ENCODE results near the gene TACC2. TPM values are rescaled to one million over a fixed set of nuclear protein-coding genes. Genes with fewer than 3 reads are reported as not detected.

The TACC2 gene
- total and polyA plus RNA-seq, 9 of the 15 experiments (the other 6 are each of a cell fraction or from before 2014, with no cell fraction given), result under 0.01 to 0.35 (median 0.03) TPM; not detected in 6

DNA sequence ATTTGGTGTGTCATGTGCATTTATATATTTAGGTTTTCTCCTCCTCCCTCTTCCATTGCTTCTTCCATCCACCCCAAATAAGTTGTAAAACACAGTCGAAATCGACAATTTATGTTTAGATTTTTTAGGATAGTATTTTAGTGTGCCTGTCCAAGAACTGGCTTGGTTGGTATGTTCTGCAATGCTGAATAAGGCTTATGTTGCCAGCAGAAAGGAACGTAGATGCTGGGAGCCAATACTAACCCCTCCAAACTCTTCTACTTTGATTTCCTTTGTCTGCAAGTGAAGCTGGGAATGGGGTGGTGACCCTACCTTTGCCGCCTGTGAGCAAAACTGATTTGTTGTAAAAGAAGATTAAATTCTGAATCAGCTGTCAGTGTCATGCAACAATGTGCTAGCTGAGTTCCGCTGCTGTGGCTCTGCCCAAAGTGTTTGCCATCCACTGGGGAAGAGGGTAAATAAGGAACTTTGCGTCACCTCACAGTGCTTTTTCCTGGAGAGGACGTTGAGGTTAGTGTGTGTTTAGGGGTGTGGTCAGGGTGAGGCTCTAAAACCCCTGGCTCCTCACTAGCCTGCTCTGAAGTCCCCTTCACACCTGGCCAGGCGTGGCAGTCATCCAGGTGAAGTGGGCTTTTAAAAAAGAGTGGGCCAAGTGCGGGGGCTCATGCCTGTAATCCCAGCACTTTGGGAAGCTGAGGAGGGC lies 44.4 kb downstream of the TACC2 start:
- Histone ChIP-seq H3K36me3 (ENCODE audit: control insufficient read depth, insufficient read depth, low read length) (no peaks in the 10 kb centered on the region), H3K4me2 (ENCODE audit: insufficient read depth, low read length) (no peak overlapping the region), H2AFZ (ENCODE audit: low read depth, low read length) (no peak overlapping the region), H3K9me1 (ENCODE audit: control insufficient read depth, insufficient read depth, low read length) (no peaks in the 10 kb centered on the region), H3K9ac (ENCODE audit: insufficient read depth in 1 of 2, low read depth in 2 of 2, low read length in 2 of 2) (no peak overlapping the region), H3K79me2 (ENCODE audit: control insufficient read depth, insufficient read depth, low read length) (no peaks in the 10 kb centered on the region), H4K20me1 (replicated peaks; ENCODE audit: control insufficient read depth, insufficient read depth, low read length) (no peaks in the 10 kb centered on the region), H3K4me3 (no peak overlapping the region), H3K27ac (ENCODE audit: extremely low read depth, low read depth, low read length) (no peak overlapping the region), H3K27me3 (ENCODE audit: control insufficient read depth in 2 of 2, insufficient read depth in 2 of 2, low read length in 2 of 2) (peaks cover 0 to 19% of the 10 kb centered on the region in 2 experiments; a peak in 2 of 5 replicates), H3K4me1 (replicated peaks in 1 of 2; ENCODE audit: control insufficient read depth in 2 of 2, insufficient read depth in 2 of 2, low read length in 2 of 2) (no peaks in the 10 kb centered on the region), H3K9me3 (replicated peaks; ENCODE audit: control insufficient read depth, insufficient read depth, low read depth, low read length) (no peaks in the 10 kb centered on the region)
- ChIA-PET CTCF (ENCODE audit: low intra/inter-chr PET ratio) (no interaction called here), POLR2A (no interaction called here)
- BruUV-seq (replicated peaks), result no TSS peak
- 1% methylated on average over 9 of the region's 9 CpGs for WGBS (ENCODE audit: insufficient coverage, low coverage, missing lambda C conversion rate)
- DNase-seq (ENCODE audit: extremely low read depth in 1 of 4, low spot score in 3 of 4) (no peak), FAIRE-seq (no peak), ATAC-seq (no peak)
- in situ Hi-C loops (cut with MboI), result no loop called here
- intact Hi-C loops (cut with micrococcal nuclease), result no loop called here
- TF ChIP-seq BACH1 (tag; IDR thresholded peaks at IDR 0.05), result no peak
- no peak for TF ChIP-seq LEF1 (IDR thresholded peaks at IDR 0.05)

DNA sequence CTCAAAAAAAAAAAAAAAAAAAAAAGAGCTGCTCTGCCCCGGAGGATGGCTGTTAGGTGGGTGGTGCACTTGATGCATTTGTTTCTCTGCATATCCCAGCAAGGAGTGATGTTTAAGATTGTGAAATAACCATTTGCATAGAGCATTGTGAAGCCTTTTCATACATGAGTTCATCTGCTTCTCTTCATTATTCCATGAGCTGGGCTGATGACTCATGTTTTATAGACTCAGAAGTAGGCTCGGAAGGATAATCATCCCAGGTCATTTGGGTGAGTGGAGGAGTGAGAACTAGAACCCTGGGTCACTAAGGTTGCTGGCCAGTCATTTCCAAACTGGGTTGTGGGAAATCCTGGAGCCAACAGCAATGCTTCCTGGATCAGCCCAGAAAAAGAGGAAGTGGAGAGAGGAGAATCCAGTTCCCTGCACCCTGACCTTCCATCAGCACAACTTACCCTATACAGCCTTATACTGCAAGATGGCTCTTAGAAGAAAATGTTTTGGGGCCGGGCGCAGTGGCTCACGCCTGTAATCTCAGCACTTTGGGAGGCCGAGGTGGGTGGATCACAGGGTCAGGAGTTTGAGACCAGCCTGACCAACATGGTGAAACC lies 45.3 kb downstream of the TACC2 start:
- no peak overlapping the region for H3K27ac ChIP-seq (ENCODE audit: extremely low read depth, low read depth, low read length)
- FAIRE-seq (no peak), DNase-seq (ENCODE audit: extremely low read depth in 1 of 4, low spot score in 3 of 4) (no peak), ATAC-seq (no peak)
- no peaks in the 10 kb centered on the region for H3K36me3 ChIP-seq (ENCODE audit: control insufficient read depth, insufficient read depth, low read length)
- H3K9me3 ChIP-seq (replicated peaks; ENCODE audit: control insufficient read depth, insufficient read depth, low read depth, low read length), result no peaks in the 10 kb centered on the region
- BruUV-seq (replicated peaks), result no TSS peak
- no peaks in the 10 kb centered on the region for H3K4me1 ChIP-seq (replicated peaks in 1 of 2; ENCODE audit: control insufficient read depth in 2 of 2, insufficient read depth in 2 of 2, low read length in 2 of 2)
- no peaks in the 10 kb centered on the region for H3K79me2 ChIP-seq (ENCODE audit: control insufficient read depth, insufficient read depth, low read length)
- H3K9ac ChIP-seq (ENCODE audit: insufficient read depth in 1 of 2, low read depth in 2 of 2, low read length in 2 of 2), result no peak overlapping the region
- POLR2A ChIA-PET, result no interaction called here
- H2AFZ ChIP-seq (ENCODE audit: low read depth, low read length), result no peak overlapping the region
- intact Hi-C loops (cut with micrococcal nuclease), result no loop called here
- 0% methylated on average over 2 of the region's 6 CpGs for WGBS (ENCODE audit: insufficient coverage, low coverage, missing lambda C conversion rate)
- H3K4me2 ChIP-seq (ENCODE audit: insufficient read depth, low read length), result no peak overlapping the region
- TF ChIP-seq NR4A1 (CRISPR knock-in tag; IDR thresholded peaks at IDR 0.05) (no peak), NR4A1 (tag; IDR thresholded peaks at IDR 0.05) (no peak), SPI1 (IDR thresholded peaks at IDR 0.05; ENCODE audit: borderline replicate concordance, low read depth, low read length) (peak; percentile 95), ZNF12 (CRISPR knock-in tag; IDR thresholded peaks at IDR 0.05) (peak; percentile 92)
- no peaks in the 10 kb centered on the region for H4K20me1 ChIP-seq (replicated peaks; ENCODE audit: control insufficient read depth, insufficient read depth, low read length)
- CTCF ChIA-PET (ENCODE audit: low intra/inter-chr PET ratio), result no interaction called here
- H3K27me3 ChIP-seq (ENCODE audit: control insufficient read depth in 2 of 2, insufficient read depth in 2 of 2, low read length in 2 of 2), result peaks cover 0 to 23% of the 10 kb centered on the region in 2 experiments; a peak in 2 of 5 replicates
- no peaks in the 10 kb centered on the region for H3K9me1 ChIP-seq (ENCODE audit: control insufficient read depth, insufficient read depth, low read length)
- in situ Hi-C loops (cut with MboI), result no loop called here
- H3K4me3 ChIP-seq, result no peak overlapping the region
